ENCODE data around the gene PTBP3. TPM values are rescaled to one million over a fixed set of nuclear protein-coding genes. Genes with fewer than 3 reads are reported as not detected.

The PTBP3 gene
- total and polyA plus RNA-seq, 2 of the 4 experiments (the other 2 are of a cell fraction) = 8.6 to 15.6 TPM

DNA sequence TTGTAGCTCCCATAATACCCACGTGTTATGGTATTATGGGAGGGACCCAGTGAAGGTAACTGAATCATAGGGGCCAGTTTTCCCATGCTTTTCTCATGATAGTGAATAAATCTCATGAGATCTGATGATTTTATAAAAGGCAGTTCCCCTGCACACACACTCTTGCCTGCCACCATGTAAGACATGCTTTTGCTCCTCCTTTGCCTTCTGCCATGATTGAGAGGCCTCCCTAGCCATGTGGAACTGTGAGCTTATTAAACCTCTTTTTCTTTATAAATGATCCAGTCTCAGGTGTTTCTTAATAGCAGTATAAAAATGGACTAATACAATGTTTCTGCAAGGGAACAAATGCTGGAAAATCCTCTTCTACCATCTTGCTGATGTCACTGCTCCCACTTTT is 36.4 kb upstream of the PTBP3 start:
- H3K56ac ChIP-seq (ENCODE audit: extremely low read depth, insufficient read depth, low read length) = no peak overlapping the region

More for the DNA sequence above, 36.4 kb upstream of the PTBP3 start:
- ATAC-seq (ENCODE audit: low read depth) = no peak
- no peaks in the 10 kb centered on the region for H4K20me1 ChIP-seq (ENCODE audit: insufficient read depth, low read length)
- no peak overlapping the region for H3K4me3 ChIP-seq (ENCODE audit: insufficient read depth, low read depth, low read length)
- no peak overlapping the region for H3K9ac ChIP-seq (ENCODE audit: low read depth, low read length)
- dilution Hi-C loops (cut with HindIII; ENCODE audit: low sequenced_read_pairs, unreplicated experiment) = no loop called here
- no peaks in the 10 kb centered on the region for H3K36me3 ChIP-seq (ENCODE audit: control insufficient read depth, insufficient read depth, low read length)
- no TSS peak for BruUV-seq (replicated peaks)
- H3K4ac ChIP-seq (ENCODE audit: low read depth, low read length) = no peak overlapping the region
- no peak overlapping the region for H3K23ac ChIP-seq (ENCODE audit: low read depth, low read length)
- no peaks in the 10 kb centered on the region for H3K79me1 ChIP-seq (ENCODE audit: low read depth in 1 of 2, low read length in 2 of 2)
- H2AK9ac ChIP-seq (replicated peaks; ENCODE audit: low read depth, low read length, poor library complexity) = no peak overlapping the region
- H2BK15ac ChIP-seq (ENCODE audit: low read depth, low read length) = no peak overlapping the region
- H2BK5ac ChIP-seq (ENCODE audit: low read depth, low read length, poor library complexity, severe bottlenecking) = no peak overlapping the region
- no peak overlapping the region for H4K5ac ChIP-seq (ENCODE audit: low read depth, low read length)
- intact Hi-C loops (cut with micrococcal nuclease) = no loop called here
- H3K4me1 ChIP-seq (ENCODE audit: control insufficient read depth, insufficient read depth, low read length) = no peaks in the 10 kb centered on the region
- ChIA-PET CTCF (no interaction called here), POLR2A (ENCODE audit: unreplicated experiment) (no interaction called here)
- H3K18ac ChIP-seq (ENCODE audit: low read depth, low read length) = no peak overlapping the region
- TF ChIP-seq FOS (IDR thresholded peaks at IDR 0.05; ENCODE audit: low read depth, low read length) (no peak), MXI1 (IDR thresholded peaks at IDR 0.05; ENCODE audit: borderline replicate concordance, low read depth, low read length) (no peak), SMC3 (IDR thresholded peaks at IDR 0.05; ENCODE audit: low read depth, low read length) (no peak)
- TF ChIP-seq, protein P1, sequence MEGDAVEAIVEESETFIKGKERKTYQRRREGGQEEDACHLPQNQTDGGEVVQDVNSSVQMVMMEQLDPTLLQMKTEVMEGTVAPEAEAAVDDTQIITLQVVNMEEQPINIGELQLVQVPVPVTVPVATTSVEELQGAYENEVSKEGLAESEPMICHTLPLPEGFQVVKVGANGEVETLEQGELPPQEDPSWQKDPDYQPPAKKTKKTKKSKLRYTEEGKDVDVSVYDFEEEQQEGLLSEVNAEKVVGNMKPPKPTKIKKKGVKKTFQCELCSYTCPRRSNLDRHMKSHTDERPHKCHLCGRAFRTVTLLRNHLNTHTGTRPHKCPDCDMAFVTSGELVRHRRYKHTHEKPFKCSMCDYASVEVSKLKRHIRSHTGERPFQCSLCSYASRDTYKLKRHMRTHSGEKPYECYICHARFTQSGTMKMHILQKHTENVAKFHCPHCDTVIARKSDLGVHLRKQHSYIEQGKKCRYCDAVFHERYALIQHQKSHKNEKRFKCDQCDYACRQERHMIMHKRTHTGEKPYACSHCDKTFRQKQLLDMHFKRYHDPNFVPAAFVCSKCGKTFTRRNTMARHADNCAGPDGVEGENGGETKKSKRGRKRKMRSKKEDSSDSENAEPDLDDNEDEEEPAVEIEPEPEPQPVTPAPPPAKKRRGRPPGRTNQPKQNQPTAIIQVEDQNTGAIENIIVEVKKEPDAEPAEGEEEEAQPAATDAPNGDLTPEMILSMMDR (conservative IDR thresholded peaks at IDR 0.05; ENCODE audit: low read depth, low read length) = no peak
- TF ChIP-seq, protein P2, sequence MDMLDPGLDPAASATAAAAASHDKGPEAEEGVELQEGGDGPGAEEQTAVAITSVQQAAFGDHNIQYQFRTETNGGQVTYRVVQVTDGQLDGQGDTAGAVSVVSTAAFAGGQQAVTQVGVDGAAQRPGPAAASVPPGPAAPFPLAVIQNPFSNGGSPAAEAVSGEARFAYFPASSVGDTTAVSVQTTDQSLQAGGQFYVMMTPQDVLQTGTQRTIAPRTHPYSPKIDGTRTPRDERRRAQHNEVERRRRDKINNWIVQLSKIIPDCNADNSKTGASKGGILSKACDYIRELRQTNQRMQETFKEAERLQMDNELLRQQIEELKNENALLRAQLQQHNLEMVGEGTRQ (IDR thresholded peaks at IDR 0.05; ENCODE audit: low read depth, low read length) = no peak
- no peak overlapping the region for H2AFZ ChIP-seq (replicated peaks; ENCODE audit: low read length, poor library complexity)
- no peak overlapping the region for H3K4me2 ChIP-seq (ENCODE audit: low read depth, low read length)
- H3K27me3 ChIP-seq (ENCODE audit: control insufficient read depth, insufficient read depth, low read length) = no peaks in the 10 kb centered on the region
- no peak overlapping the region for H2BK120ac ChIP-seq (ENCODE audit: low read depth, low read length)
- no peak for DNase-seq
- no peak overlapping the region for H3K27ac ChIP-seq (ENCODE audit: insufficient read depth, low read length)
- no peak overlapping the region for H4K91ac ChIP-seq (ENCODE audit: insufficient read depth, low read depth, low read length)
- H4K8ac ChIP-seq (ENCODE audit: low read depth in 2 of 2, low read length in 2 of 2) = no peak overlapping the region
- no peak overlapping the region for H2AK5ac ChIP-seq (ENCODE audit: low read depth, low read length)
- H3K9me3 ChIP-seq (ENCODE audit: control insufficient read depth, insufficient read depth, low read length) = no peaks in the 10 kb centered on the region; the same call in 1 of the 2 replicates
- no peak overlapping the region for H2BK20ac ChIP-seq (ENCODE audit: low read depth, low read length)
- WGBS, 2 experiments (ENCODE audit: extremely low coverage in 2 of 2, insufficient read length in 1 of 2) = no CpG with 5 or more reads among the region's 1 CpG
- no peak overlapping the region for H3K14ac ChIP-seq (replicated peaks; ENCODE audit: low read depth, low read length)
- H3K9me1 ChIP-seq (ENCODE audit: insufficient read depth, low read length) = no peaks in the 10 kb centered on the region
- in situ Hi-C loops (cut with MboI; ENCODE audit: low sequenced_read_pairs) = no loop called here

Data from IMR-90 (cell line).